SH-SY5Y (cell line): ENCODE results near the gene HERC2.

Source experiments
- GATA2 ChIP-seq: IDR thresholded peaks from 2 replicates; pipeline ENCODE4 v1.6.1; 2011; ENCODE audit warnings: mild to moderate bottlenecking, low read depth, low read length
- GATA3 ChIP-seq: IDR thresholded peaks from 2 replicates; pipeline ENCODE4 v1.6.1; 2011; ENCODE audit warnings: low read depth, mild to moderate bottlenecking, low read length, moderate library complexity

- TF ChIP-seq GATA2 (no peak), GATA3 (no peak)
These were observed 143.3 kb downstream of the HERC2 start for GRCh38 chr15:28178727-28179126.
